ENCODE measurements around the gene CREB5. TPM values are rescaled to one million over a fixed set of nuclear protein-coding genes. Genes with fewer than 3 reads are reported as not detected.

The CREB5 gene
- total and polyA plus RNA-seq, 4 experiments from 2014 or later = not detected

Other genes with a start within 250 kb of the CREB5 start
- gene JAZF1, start 231.7 kb upstream of the CREB5 start, total RNA-seq = 1 to 10 TPM; 4.6 to 8.3 TPM
- 1 to 10 TPM; 3.7 to 4.7 TPM for gene JAZF1, start 231.7 kb upstream of the CREB5 start, polyA plus RNA-seq

Measured in CD4-positive, alpha-beta memory T cell (primary cell).